Measurements from ENCODE around the gene ZNF664. TPM values are rescaled to one million over a fixed set of nuclear protein-coding genes. Genes with fewer than 3 reads are reported as not detected.

The ZNF664 gene
- total and polyA plus RNA-seq, 2 of the 13 experiments (the other 11 are each of a cell fraction or from before 2014, with no cell fraction given), result 43.9 to 56.5 TPM

GRCh38 chr12:123973552-123974341, 732 bp downstream of the ZNF664 start (continued):
- TF ChIP-seq POGK (CRISPR knock-in tag; conservative IDR thresholded peaks at IDR 0.05), result no peak
- TF ChIP-seq RAD21 (CRISPR knock-in tag; IDR thresholded peaks at IDR 0.05), result peak; percentile 21; the same call in 1 of the 2 replicates
- TF ChIP-seq XRCC5 (optimal IDR thresholded peaks at IDR 0.05; ENCODE audit: low read length), result peak; percentile 15
- TF ChIP-seq SIN3A (IDR thresholded peaks at IDR 0.05; ENCODE audit: borderline replicate concordance, low read depth, low read length), result peak; percentile 60; the same call in 1 of the 2 replicates
- TF ChIP-seq E2F1 (CRISPR knock-in tag; IDR thresholded peaks at IDR 0.05), result no peak
- TF ChIP-seq ZNF329 (CRISPR knock-in tag; IDR thresholded peaks at IDR 0.05; ENCODE audit: low read depth), result 0 out of 2 replicates have a peak, but pooled peaks have one; percentile 30
- TF ChIP-seq ZNF18 (CRISPR knock-in tag; IDR thresholded peaks at IDR 0.05; ENCODE audit: insufficient replicate concordance), result peak; percentile 28
- TF ChIP-seq REST (IDR thresholded peaks at IDR 0.05; ENCODE audit: borderline replicate concordance in 1 of 2, low read depth in 1 of 2, low read length in 2 of 2), result peak in 1 of 2 experiments; percentile 61; a peak in 1 of 4 replicates
- peak; percentile 51 for TF ChIP-seq ZNF687 (CRISPR knock-in tag; IDR thresholded peaks at IDR 0.05)
- TF ChIP-seq ZNF777 (CRISPR knock-in tag; IDR thresholded peaks at IDR 0.05), result 0 out of 2 replicates have a peak, but pooled peaks have one; percentile 3
- TF ChIP-seq ZNF441 (CRISPR knock-in tag; IDR thresholded peaks at IDR 0.05; ENCODE audit: borderline replicate concordance), result 0 out of 2 replicates have a peak, but pooled peaks have one; percentile 3
- no peak for TF ChIP-seq TRAFD1 (CRISPR knock-in tag; IDR thresholded peaks at IDR 0.05; ENCODE audit: borderline replicate concordance)
